ENCODE measurements around the gene HTR4. TPM values are rescaled to one million over a fixed set of nuclear protein-coding genes. Genes with fewer than 3 reads are reported as not detected.

Gene HTR4
- total RNA-seq, 1 experiment from 2014 or later = not detected

GRCh38 chr5:148524721-148525120 is 129.6 kb downstream of the HTR4 start:
- no peak for TF ChIP-seq EZH2 (IDR thresholded peaks at IDR 0.05; ENCODE audit: borderline replicate concordance, low read depth, low read length, poor library complexity, severe bottlenecking)
- TF ChIP-seq CTCF (conservative IDR thresholded peaks at IDR 0.05; ENCODE audit: low read depth, low read length) = no peak
- ChIA-PET POLR2A (ENCODE audit: low non-redundant PET) (no interaction called here), CTCF (no interaction called here)
- BruUV-seq (replicated peaks) = no TSS peak
- H3K4me1 ChIP-seq (ENCODE audit: insufficient read depth, low read length, poor library complexity, severe bottlenecking) = no peaks in the 10 kb centered on the region
- intact Hi-C loops (cut with micrococcal nuclease; ENCODE audit: unreplicated experiment) = no loop called here
- no peak overlapping the region for H3K27ac ChIP-seq (ENCODE audit: low read depth, low read length, poor library complexity, severe bottlenecking)
- DNase-seq (ENCODE audit: low spot score) = no peak
- peaks cover 7% of the 10 kb centered on the region for H3K9me3 ChIP-seq (ENCODE audit: low read depth, low read length, poor library complexity, severe bottlenecking)
- no peak overlapping the region for H3K4me3 ChIP-seq (ENCODE audit: low read depth, low read length, poor library complexity, severe bottlenecking)
- H3K27me3 ChIP-seq (replicated peaks; ENCODE audit: insufficient read depth, low read depth, low read length, poor library complexity) = peaks cover 51% of the 10 kb centered on the region
- H3K36me3 ChIP-seq (ENCODE audit: insufficient read depth, low read length, poor library complexity, severe bottlenecking) = no peaks in the 10 kb centered on the region

GRCh38 chr5:148523139-148523538 is 131.2 kb downstream of the HTR4 start:
- intact Hi-C loops (cut with micrococcal nuclease; ENCODE audit: unreplicated experiment) = no loop called here
- peak; percentile 7 for DNase-seq (ENCODE audit: low spot score)
- POLR2A ChIA-PET (ENCODE audit: low non-redundant PET) = no interaction called here

GRCh38 chr5:148515460-148515859 is 138.9 kb downstream of the HTR4 start:
- no peak for DNase-seq (ENCODE audit: low spot score)
- intact Hi-C loops (cut with micrococcal nuclease; ENCODE audit: unreplicated experiment) = no loop called here
- H3K27ac ChIP-seq (ENCODE audit: low read depth, low read length, poor library complexity, severe bottlenecking) = no peak overlapping the region
- no TSS peak for BruUV-seq (replicated peaks)
- TF ChIP-seq CTCF (conservative IDR thresholded peaks at IDR 0.05; ENCODE audit: low read depth, low read length) (no peak), EZH2 (IDR thresholded peaks at IDR 0.05; ENCODE audit: borderline replicate concordance, low read depth, low read length, poor library complexity, severe bottlenecking) (no peak)
- peaks cover 6% of the 10 kb centered on the region for H3K9me3 ChIP-seq (ENCODE audit: low read depth, low read length, poor library complexity, severe bottlenecking)
- H3K4me1 ChIP-seq (ENCODE audit: insufficient read depth, low read length, poor library complexity, severe bottlenecking) = no peaks in the 10 kb centered on the region
- peaks cover 14% of the 10 kb centered on the region for H3K27me3 ChIP-seq (replicated peaks; ENCODE audit: insufficient read depth, low read depth, low read length, poor library complexity)
- ChIA-PET CTCF (no interaction called here), POLR2A (ENCODE audit: low non-redundant PET) (no interaction called here)
- H3K4me3 ChIP-seq (ENCODE audit: low read depth, low read length, poor library complexity, severe bottlenecking) = no peak overlapping the region
- H3K36me3 ChIP-seq (ENCODE audit: insufficient read depth, low read length, poor library complexity, severe bottlenecking) = peaks cover 4% of the 10 kb centered on the region

More at GRCh38 chr5:148523139-148523538, 131.2 kb downstream of the HTR4 start:
- Histone ChIP-seq H3K4me3 (ENCODE audit: low read depth, low read length, poor library complexity, severe bottlenecking) (no peak overlapping the region), H3K36me3 (ENCODE audit: insufficient read depth, low read length, poor library complexity, severe bottlenecking) (no peaks in the 10 kb centered on the region), H3K4me1 (ENCODE audit: insufficient read depth, low read length, poor library complexity, severe bottlenecking) (no peaks in the 10 kb centered on the region), H3K27ac (ENCODE audit: low read depth, low read length, poor library complexity, severe bottlenecking) (no peak overlapping the region), H3K27me3 (replicated peaks; ENCODE audit: insufficient read depth, low read depth, low read length, poor library complexity) (peaks cover 57% of the 10 kb centered on the region), H3K9me3 (ENCODE audit: low read depth, low read length, poor library complexity, severe bottlenecking) (no peaks in the 10 kb centered on the region)
- 0 out of 2 replicates have a peak, but pooled peaks have one; percentile 16 for TF ChIP-seq CTCF (conservative IDR thresholded peaks at IDR 0.05; ENCODE audit: low read depth, low read length)
- no peak for TF ChIP-seq EZH2 (IDR thresholded peaks at IDR 0.05; ENCODE audit: borderline replicate concordance, low read depth, low read length, poor library complexity, severe bottlenecking)
- no TSS peak for BruUV-seq (replicated peaks)
- CTCF ChIA-PET = no interaction called here
